HG02759 (cell line): ENCODE results near the gene P2RY13.

ENCODE experiments used
- ATAC-seq: cut with Tn5 transposase; IDR thresholded peaks from one replicate; pipeline ENCODE4 v1.9.1; 2021; ENCODE audit warnings: mild to moderate bottlenecking, moderate library complexity; ENCODE audit not compliant: unreplicated experiment

Gene P2RY13

DNA sequence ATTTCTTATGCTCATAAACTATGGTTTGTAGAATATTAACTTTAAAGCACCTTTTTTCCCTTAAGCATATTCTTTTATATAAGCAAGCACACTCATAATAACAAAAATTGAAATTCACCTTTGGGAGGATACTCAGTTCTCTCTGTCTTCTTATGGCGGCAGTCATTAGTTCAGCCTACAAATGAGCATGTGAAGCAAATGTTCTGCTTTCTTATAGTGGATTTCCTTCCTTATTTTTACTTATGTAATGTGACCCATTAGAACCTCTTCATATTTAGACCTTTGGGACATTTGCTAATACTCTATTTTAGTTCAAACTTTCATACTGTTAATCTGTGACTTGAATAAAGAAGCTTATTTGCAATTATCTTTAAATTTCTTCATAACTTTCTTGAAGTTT lies at the start of gene P2RY13:
Gene P2RY13 (minus strand): TSS at position 187 of the 400 bp plus-strand sequence. CDS start 21 bp downstream, at position 166.
- no peak for ATAC-seq

DNA sequence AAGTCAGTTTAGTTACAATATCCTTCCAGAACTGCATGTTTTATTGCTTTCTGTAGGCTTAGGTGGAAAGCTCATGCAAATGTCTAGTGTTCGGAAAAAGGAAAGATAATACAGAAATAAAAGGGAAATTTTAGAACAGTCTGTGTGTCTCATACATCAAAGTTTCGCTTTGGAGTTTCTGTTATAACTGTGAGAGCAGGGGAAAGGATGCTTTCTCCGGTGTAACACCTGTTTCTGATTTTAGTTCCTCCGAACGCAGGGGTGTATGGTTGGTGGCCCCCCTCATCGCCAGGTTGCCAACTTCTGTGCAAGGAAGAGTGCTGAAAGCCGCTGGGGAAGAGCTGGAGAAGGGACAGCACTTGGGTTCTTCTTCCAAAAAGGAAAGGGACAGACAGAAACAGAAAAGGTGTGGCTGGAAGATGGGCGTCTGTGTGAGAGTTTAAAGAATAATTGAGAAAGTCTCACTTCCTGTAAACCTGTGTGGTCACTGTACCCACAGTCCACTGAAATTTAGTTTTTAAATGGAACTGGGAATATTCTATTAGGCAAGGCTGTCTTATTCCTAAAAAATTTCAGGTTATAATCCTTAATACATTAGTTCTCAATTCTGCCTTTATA lies 48.5 kb upstream of the P2RY13 start:
- peak; percentile 62 for ATAC-seq

DNA sequence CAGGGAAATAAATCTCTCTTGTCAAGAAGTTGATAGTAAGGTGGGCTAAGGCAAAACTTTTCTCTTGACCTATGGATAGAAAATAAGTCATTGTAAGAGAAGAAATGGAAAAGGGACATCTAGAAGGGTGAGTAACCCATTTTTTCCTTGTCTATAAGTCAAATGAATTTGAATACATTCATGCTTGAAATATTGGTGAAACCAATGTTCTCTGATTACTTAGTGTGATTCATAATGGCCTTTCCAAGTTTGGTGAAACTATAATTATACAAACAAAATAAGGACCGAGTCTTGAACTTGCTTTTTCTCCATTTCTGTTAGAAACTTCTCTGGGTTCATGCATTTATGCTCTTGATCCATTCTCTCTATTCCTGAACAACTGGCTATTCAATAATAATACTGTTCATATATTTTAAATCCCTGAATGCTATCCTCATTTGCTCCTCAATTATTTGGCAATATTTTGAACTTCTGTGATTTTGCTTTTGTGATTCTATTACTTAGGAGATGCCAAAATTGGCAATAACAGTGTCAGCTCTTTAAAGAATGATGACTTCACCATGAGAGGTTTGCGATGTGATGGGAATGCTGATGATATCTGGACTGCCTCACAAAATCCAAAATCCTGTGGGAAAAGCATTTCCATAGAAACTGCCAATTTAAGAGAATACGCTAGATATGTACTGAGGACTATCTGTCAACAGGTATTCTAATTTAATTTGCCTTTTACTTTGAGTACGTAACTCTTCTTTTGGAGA lies 42.9 kb upstream of the P2RY13 start:
- ATAC-seq: no peak

DNA sequence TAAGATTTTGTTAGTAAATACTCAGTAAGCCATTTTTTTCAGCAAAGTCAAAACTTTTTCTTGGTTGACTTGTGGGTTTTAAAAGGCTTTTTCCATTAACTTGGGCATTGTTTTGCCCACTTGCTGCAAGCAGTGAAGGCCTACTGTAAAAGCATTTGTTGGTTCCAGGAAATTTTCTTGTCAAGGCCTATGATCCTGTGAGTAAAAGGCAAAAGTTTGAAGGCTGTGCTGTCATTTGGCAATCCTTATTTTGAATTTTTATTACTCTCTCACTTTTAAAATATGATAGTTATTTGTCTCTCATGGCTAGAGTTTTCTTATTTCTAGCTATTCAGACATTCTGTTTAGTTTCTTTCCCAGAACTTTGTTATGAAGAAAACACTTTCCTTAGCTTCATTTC lies 42.2 kb upstream of the P2RY13 start:
- ATAC-seq: no peak

DNA sequence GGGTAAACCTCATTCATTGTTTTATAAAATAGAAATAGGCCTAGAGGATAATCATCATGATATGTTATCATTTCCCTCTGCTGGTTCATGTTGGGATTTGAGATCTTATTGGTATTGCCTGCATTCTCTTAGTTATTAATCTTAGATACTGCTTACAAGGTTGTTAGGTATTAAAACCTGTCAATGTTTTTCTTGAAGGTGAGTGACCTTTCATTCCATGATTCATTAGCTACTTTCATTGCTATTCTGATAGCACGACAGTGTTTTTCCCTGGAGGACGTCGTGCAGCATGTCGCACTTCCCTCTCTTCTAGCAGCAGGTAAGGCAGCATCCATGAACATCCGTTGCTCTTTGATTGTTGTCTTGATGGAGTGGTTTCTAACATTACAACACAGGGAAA lies 38.1 kb upstream of the P2RY13 start:
- ATAC-seq: no peak

DNA sequence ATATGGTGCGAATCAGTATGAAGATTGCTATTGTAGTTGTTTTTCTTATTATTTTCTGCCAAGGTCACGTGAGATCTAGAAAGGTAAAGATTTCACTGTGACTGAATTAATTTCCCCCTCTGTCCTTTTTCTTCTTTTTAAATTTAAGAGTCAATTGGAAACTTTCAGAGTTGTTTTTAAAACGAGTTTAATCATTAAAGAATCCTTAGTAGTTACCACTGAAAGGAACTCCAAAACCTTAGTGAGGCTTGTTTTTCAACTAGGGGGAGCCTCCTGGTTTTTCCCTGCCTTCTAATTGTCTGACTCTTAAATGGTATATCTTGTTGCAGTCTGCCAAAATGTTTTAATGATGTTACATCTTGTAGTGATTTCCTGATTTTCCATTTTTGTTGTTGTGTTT lies 37.6 kb upstream of the P2RY13 start:
- no peak for ATAC-seq

DNA sequence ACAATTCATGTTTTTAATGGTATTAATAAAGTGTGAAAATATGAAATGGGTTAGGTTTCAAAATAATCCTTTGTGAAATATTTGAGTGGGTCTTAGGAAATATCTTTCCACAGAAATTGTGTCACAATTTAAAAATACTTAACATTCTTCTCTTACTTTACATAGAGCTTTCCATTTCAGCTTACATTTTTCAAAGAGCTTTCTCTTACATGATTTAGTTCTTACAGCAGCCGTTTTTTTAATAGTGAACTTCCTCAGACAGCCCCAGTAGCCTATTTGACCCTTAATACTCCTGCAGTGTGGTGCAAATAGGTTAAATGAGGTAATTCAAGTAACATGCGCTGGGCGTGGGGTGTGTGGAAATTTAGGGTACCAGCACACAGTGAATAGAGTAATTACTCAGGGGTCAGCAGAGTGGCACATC lies 33.4 kb upstream of the P2RY13 start:
- no peak for ATAC-seq

DNA sequence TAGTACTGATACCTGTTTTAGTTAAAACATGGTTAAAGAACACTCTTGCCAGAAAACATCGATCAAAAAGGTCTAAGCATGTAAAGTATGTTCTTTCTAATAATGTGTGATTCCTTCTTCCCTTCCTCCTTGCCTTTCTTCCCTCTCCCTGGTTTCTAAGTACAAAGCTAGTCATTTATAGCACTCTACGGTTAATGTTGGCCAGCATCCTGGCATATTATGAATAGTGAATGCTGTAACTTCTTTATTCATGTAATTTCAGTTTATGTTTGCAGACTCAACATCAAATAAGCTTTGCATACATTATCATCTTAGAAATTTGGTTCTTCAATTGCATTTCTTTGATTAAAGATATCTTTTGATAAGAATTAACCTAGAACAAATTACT lies 28.1 kb upstream of the P2RY13 start:
- no peak for ATAC-seq

DNA sequence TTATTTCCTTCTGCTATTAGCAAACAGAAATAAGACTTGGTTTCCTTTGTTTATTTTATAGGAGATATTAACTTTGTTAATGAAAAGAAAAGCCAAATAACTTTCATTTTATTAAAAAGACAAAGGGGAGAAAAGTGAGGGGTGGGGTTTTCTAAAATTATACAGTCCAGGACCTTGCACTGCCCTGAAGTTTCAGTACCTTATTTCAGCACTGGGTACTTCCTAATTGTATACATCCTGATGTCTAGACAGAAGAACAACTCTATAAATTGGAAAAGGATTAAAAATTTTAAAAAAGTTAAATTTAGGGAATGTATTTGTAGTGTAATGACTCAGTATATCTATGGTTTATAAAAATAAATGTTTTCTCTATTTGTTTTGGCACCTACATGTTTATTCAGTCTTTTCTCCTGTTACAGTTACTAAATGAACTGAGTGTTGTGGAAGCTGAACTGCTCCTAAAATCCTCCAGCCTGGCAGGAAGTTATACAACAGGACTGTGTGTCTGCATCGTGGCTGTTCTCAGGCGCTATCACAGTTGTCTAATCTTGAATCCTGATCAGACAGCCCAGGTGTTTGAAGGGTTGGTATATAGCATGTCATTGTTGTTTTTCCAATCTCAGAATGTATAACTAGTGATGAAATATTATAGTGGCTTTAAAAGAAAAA lies 27.6 kb upstream of the P2RY13 start:
- no peak for ATAC-seq

DNA sequence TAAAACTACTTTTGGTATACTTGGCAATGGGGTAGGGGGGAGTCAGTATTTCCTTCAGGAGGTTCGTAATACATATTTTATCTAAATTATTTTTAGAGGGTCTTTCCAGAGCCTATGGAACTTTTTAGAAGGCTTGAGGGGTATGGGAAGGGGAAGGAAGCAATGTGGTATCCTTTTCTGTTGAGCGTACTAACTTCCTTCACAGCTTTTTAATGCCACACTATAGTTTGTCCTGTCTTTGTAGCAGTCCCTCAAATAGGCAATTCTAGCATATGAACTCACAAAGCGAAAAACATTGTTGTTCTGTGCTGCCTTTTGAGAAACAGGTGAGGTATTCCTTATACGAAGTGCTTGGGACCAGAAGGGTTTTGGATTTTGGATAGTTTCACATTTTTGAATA lies 22.3 kb upstream of the P2RY13 start:
- ATAC-seq: peak; percentile 31

DNA sequence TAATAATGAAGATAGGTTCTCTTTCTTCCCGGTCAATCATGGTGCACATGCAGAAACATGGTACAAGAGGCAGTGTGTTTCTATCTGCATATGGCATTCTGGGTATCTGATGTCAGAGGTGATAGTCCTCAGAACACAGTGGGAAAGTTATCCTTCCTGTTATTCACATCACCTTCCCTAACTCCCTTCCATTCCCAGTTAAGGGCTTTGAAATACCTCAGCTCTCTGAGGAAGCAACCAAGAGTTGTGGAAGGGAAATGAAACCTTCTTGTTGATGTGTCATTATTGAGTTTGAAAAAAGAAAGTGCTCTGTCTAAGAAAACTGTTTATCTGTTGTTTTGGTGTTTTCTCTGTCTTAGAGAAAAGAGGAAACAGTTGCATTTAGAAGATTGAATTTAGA lies 21.9 kb upstream of the P2RY13 start:
- ATAC-seq: peak; percentile 86

DNA sequence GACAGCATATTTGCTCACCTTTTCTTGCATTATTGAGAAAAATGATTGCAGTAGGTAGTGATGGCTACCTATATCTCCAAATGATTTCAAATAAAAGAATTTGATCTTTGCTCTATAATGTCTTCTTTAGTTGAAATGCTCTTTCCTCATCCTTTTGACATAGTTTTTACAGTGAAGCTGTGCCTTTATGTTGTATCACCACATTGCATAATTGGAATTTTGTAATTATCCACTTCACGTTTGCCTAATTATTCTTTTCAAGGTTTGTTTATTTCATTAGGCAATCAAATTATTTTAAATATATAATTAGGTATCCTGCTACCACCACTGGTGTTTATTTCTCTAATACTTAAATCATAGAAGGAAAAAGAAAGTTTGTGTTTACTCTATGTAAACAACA lies 21.3 kb upstream of the P2RY13 start:
- ATAC-seq: no peak

DNA sequence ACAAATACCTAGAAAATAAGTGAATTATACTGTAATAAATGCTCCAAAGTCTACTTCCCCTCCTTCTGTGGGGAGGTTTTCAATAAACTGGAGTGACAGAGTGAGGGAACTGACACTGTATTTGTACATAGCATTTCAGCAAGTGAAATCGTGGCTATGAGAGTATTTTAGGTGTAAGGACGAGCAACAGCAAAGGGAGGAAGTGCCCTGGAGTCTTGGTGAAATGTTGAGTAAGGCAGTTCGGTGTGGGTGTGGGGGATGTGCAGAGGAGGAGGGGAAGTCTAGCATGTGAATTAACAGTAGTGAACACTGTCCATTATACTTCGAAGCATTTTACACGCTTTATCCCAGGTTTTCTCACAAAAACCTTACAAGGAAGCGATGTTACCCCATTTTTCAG lies 18.1 kb upstream of the P2RY13 start:
- ATAC-seq: no peak

DNA sequence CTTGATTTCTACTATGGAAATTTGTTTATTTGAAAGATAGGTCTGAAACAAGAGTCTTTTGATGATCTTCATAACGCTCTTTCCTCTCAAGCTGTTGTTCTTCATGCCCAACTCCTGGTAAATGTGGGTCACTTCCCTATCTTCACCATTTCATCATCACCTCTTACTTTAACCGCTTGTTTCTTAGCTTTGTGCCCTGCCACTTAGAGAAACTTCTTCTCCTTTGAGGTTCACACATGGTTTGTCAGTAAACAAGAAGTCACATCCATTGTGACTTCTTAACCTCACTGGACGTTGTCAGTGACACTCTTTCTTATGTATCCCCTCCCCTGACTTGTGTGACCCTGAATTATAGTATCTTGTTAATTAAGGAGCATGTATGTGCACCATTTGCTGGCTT lies 16.9 kb upstream of the P2RY13 start:
- ATAC-seq: no peak

DNA sequence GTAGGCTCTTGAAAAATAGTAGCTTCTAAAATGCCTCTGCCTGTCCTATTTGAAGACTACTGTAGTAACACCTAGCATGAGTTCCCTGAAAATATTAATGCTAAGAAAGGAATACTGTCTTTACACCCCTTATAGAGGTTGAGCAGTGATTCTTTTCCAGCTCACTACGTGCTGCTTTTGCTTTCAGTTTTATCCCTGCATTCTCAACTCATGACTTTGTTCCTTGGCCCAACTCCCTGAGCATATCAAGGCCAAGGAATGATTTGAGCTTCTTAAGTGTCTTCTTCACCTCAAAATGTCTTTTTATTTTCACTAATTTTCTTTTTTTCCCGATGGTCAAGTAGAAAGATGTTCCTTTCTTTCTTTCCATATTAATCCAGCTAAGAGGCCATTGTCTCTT lies 16.5 kb upstream of the P2RY13 start:
- no peak for ATAC-seq

DNA sequence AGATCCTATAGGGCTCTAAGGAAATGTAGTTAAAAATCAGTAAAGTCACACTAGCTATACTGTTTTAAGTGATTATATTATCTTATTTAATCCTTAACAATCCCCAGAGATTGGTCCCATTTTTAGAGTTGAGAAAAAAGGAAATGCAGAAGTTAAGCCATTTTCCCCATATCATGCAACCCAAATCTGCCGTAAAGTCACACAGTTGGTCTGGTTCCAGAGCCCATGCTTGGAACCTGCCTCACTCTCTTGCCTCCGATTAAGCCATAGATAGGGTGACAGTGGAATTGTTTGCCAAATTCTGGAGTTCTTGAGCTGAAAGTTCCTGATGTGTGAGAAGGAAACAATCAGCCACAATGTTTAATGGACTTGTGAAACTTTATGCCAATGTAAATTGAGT lies 2.3 kb upstream of the P2RY13 start:
- ATAC-seq: no peak

DNA sequence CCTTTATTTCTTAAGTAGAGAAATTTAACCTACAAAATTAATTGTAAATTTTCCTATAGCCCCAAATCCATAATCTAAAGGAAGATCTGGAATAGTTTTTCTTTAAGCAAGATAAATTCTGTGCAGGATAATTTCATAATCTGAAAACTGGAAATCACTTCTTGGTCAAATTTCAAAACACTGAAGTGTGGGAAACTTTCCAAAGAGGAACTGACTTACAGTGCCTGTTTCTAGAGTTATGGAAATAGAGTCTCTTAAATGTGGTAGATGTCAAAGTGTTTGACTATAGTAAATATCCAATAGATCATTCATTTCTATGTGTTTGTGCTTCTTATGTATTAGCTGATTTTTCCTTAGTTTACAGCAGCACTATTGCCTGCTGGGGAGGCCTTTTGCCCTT lies 1.6 kb upstream of the P2RY13 start:
- no peak for ATAC-seq

DNA sequence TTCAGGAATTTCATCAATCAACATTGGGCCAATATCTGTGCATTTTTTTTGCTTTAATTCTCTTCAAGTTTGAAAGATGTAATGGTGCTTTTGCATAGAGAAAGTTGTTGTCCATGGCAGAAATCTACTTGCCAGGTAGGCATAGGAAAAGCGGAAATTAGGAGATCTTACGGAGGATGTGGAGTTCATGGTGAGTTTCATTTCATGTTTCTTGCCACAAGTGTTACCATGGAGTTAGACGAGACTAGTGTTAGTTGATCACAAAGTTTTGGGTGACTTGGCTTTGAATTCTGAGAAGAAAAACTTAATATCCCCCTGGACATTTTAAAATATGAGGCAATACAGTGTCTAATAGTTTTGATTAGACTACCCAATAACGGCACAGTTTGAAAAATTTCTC lies 1.0 kb upstream of the P2RY13 start:
- no peak for ATAC-seq

DNA sequence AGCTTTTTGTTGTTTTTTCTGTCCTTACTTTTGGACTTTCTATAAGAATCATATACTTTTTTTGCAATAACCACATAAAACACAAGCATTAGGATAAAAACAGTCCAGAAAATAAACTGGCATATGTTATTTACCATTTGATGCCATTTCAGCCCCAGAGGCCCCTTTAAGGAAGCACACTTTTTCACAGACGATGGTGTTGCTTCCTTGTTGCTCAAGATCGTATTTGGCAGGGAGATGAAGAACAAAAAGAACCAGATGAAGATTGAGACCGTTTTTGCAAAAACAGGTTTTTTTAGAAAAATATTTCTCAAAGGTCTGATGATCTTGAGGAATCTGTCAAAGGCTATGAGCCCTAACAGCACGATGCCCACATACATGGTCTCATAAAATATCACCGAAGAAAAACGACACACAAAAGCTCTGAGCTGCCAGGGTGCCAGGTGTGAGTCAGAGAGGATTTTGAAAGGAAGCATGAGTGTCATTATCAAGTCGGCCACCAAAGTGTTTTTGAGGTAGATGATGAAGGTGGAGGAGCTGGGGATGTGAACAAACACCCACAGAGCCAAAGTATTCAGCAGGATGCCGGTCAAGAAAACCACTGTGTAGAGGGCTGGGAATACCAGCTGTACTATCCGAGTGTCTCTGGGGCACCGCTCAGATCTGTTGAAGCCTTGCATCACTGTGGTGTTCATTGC lies 902 bp downstream of the P2RY13 start:
- ATAC-seq: no peak

DNA sequence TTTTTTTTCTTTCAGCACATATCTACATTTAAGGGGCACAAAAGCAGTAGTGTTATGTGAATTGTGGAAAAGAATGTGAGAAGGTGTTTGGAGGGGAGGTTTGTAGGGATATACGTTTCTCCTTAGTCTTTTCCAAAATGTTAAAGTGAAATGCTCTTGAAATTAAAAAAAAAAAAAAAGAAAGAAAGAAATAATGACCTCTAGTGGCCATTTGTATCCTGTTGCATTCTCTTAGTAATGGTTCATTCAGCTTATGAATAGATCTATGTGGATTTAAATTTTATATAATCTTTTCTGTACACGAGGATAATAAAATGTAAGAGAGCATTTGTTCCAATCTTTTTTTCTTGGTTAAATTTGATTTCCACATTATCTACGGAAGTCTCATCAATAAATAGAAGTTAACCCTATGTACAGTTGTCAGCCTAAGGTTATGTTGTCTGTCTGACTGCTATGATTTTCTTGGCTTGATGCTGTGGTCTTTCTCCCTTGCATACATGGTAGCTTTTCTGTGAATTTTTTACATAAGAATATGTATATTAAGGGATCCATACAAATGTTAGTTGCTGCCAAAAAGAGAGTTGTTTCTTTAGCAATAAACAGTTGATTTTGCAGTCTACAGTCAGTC lies 1.7 kb downstream of the P2RY13 start:
- no peak for ATAC-seq

DNA sequence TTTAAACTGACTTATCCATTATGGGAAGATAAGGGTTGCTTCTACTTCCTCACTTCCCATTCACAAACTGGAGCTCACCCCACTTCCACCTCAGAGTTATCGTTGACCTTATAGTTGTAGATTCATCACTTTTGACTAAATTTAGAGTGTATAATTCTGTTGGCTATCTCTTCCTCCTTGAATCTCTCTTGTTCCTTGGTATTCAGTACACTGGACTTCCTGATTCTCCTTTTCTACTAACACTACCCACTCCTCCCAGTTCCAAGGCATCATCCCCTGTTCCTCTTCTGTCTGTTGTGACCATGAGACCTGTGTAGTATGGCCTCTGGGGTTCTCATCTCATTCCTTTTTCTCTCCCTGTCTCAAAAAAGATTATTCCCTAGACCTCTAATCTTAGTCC lies 6.8 kb downstream of the P2RY13 start:
- no peak for ATAC-seq
